H9 (cell line): ENCODE data around the gene SRCAP. TPM values are rescaled to one million over a fixed set of nuclear protein-coding genes. Genes with fewer than 3 reads are reported as not detected.

ENCODE experiments used
- DNase-seq: peaks from one replicate; pipeline ENCODE4 v3.0.0-alpha.2; 2017
- H2AFZ ChIP-seq: one replicate; pipeline ENCODE4 v1.6.1; 2013; ENCODE audit warnings: mild to moderate bottlenecking, low read length, control low read depth, moderate library complexity
- H2AK5ac ChIP-seq: 2 replicates; pipeline ENCODE4 v1.6.1; 2013; ENCODE audit warnings: low read length, control low read depth, mixed read lengths; ENCODE audit not compliant: insufficient read length
- H2BK120ac ChIP-seq: one replicate; pipeline ENCODE4 v1.6.1; 2013; ENCODE audit warnings: low read depth, mild to moderate bottlenecking, low read length, control low read depth, inconsistent platforms; ENCODE audit not compliant: poor library complexity, severe bottlenecking
- H2BK12ac ChIP-seq: 2 replicates; pipeline ENCODE4 v1.6.1; 2013; ENCODE audit warnings: low read length, control low read depth, mixed read lengths, low read depth; ENCODE audit not compliant: insufficient read length
- H2BK15ac ChIP-seq: 2 replicates; pipeline ENCODE4 v1.6.1; 2013; ENCODE audit warnings: low read depth, low read length, control low read depth
- H2BK20ac ChIP-seq: one replicate; pipeline ENCODE4 v1.6.1; 2013; ENCODE audit warnings: low read depth, mild to moderate bottlenecking, low read length, control low read depth, inconsistent platforms; ENCODE audit not compliant: poor library complexity, severe bottlenecking
- H2BK5ac ChIP-seq: 2 replicates; pipeline ENCODE4 v1.6.1; 2013; ENCODE audit warnings: low read length, control low read depth, mixed read lengths; ENCODE audit not compliant: insufficient read length
- H3K14ac ChIP-seq: 2 replicates; pipeline ENCODE4 v1.6.1; 2013; ENCODE audit warnings: low read length, control low read depth; ENCODE audit not compliant: insufficient read depth
- H3K18ac ChIP-seq: 2 replicates; pipeline ENCODE4 v1.6.1; 2013; ENCODE audit warnings: low read depth, mild to moderate bottlenecking, mixed read lengths, low read length, control low read depth; ENCODE audit not compliant: insufficient read length
- H3K23ac ChIP-seq: 2 replicates; pipeline ENCODE4 v1.6.1; 2013; ENCODE audit warnings: low read length, control low read depth, mixed read lengths, low read depth; ENCODE audit not compliant: insufficient read length
- H3K23me2 ChIP-seq: 2 replicates; pipeline ENCODE4 v1.6.1; 2013; ENCODE audit warnings: low read depth, mild to moderate bottlenecking, mixed read lengths, low read length, control low read depth; ENCODE audit not compliant: insufficient read length, poor library complexity, severe bottlenecking
- H3K27ac ChIP-seq: 2 replicates; pipeline ENCODE4 v1.5.1; 2013; ENCODE audit warnings: low read length, control low read depth, mixed read lengths, low read depth; ENCODE audit not compliant: insufficient read length
- H3K27me3 ChIP-seq: 2 replicates; pipeline ENCODE4 v1.6.1; 2013; ENCODE audit warnings: low read length, control low read depth, inconsistent platforms; ENCODE audit not compliant: insufficient read depth
- H3K4ac ChIP-seq: 2 replicates; pipeline ENCODE4 v1.6.1; 2013; ENCODE audit warnings: low read depth, mild to moderate bottlenecking, control low read depth, inconsistent platforms, low read length, moderate library complexity
- H3K4me1 ChIP-seq: 2 replicates; pipeline ENCODE4 v1.6.1; 2013; ENCODE audit warnings: low read length, control low read depth, inconsistent platforms; ENCODE audit not compliant: insufficient read depth
- H3K4me2 ChIP-seq: 2 replicates; pipeline ENCODE4 v1.6.1; 2013; ENCODE audit warnings: low read length, control low read depth, mixed read lengths; ENCODE audit not compliant: insufficient read length, insufficient read depth
- H3K56ac ChIP-seq: 2 replicates; pipeline ENCODE4 v1.6.1; 2013; ENCODE audit warnings: low read depth, mild to moderate bottlenecking, mixed read lengths, low read length, control low read depth; ENCODE audit not compliant: insufficient read length
- H3K79me1 ChIP-seq: 2 replicates; pipeline ENCODE4 v1.6.1; 2013; ENCODE audit warnings: low read depth, mild to moderate bottlenecking, moderate library complexity, low read length, control low read depth, inconsistent platforms; ENCODE audit not compliant: insufficient read depth, poor library complexity, severe bottlenecking
- H3K79me2 ChIP-seq: 2 replicates; pipeline ENCODE4 v1.6.1; 2013; ENCODE audit warnings: low read length, control low read depth, inconsistent platforms; ENCODE audit not compliant: insufficient read depth
- H3K9ac ChIP-seq: 2 replicates; pipeline ENCODE4 v1.6.1; 2013; ENCODE audit warnings: low read length, control low read depth, mixed read lengths; ENCODE audit not compliant: insufficient read length; ENCODE audit errors: extremely low read depth
- H3K9me3 ChIP-seq: one replicate; pipeline ENCODE4 v1.6.1; 2013; ENCODE audit warnings: low read depth, low read length, inconsistent platforms; ENCODE audit not compliant: control insufficient read depth
- H3T11ph ChIP-seq: one replicate; pipeline ENCODE4 v1.6.1; 2013; ENCODE audit warnings: mild to moderate bottlenecking, low read length, control low read depth, inconsistent platforms
- H4K20me1 ChIP-seq: one replicate; pipeline ENCODE4 v1.6.1; 2013; ENCODE audit not compliant: control insufficient read depth, insufficient read length, insufficient read depth
- H4K5ac ChIP-seq: 2 replicates; pipeline ENCODE4 v1.6.1; 2013; ENCODE audit warnings: low read depth, mild to moderate bottlenecking, mixed read lengths, low read length, control low read depth; ENCODE audit not compliant: insufficient read length
- H4K8ac ChIP-seq: replicated peaks from 2 replicates; pipeline ENCODE4 v1.6.1; 2013; ENCODE audit warnings: low read length, control low read depth, mixed read lengths, low read depth; ENCODE audit not compliant: insufficient read length
- H4K91ac ChIP-seq: 2 replicates; pipeline ENCODE4 v1.6.1; 2013; ENCODE audit warnings: low read depth, mild to moderate bottlenecking, moderate library complexity, mixed read lengths, low read length, control low read depth; ENCODE audit not compliant: insufficient read length
- H3K27ac Mint-ChIP-seq, 3 experiments: 2 replicates in 2 of 3; 3 replicates in 1 of 3; pipeline ENCODE4 v1.8.0; 2020 to 2021; ENCODE audit warnings: mixed read lengths in 3 of 3, mild to moderate bottlenecking in 1 of 3, moderate library complexity in 1 of 3
- H3K27me3 Mint-ChIP-seq: 2 replicates; pipeline ENCODE4 v1.8.0; 2021; ENCODE audit warnings: low read depth, mild to moderate bottlenecking, moderate library complexity, mixed read lengths
- H3K36me3 Mint-ChIP-seq, 3 experiments: 2 replicates in 2 of 3; 3 replicates in 1 of 3; pipeline ENCODE4 v1.8.0; 2020 to 2021; ENCODE audit warnings: low read depth in 3 of 3, mixed read lengths in 3 of 3; ENCODE audit not compliant: insufficient read depth in 1 of 3
- H3K4me1 Mint-ChIP-seq, 2 experiments: 2 replicates each; pipeline ENCODE4 v1.8.0; 2020; ENCODE audit warnings: mixed read lengths in 2 of 2
- H3K4me3 Mint-ChIP-seq, 2 experiments: 2 replicates in 1 of 2; 3 replicates in 1 of 2; pipeline ENCODE4 v1.8.0; 2020 to 2021; ENCODE audit warnings: mild to moderate bottlenecking in 2 of 2, mixed read lengths in 2 of 2, moderate library complexity in 1 of 2
- H3K9me3 Mint-ChIP-seq, 2 experiments: 2 replicates in 1 of 2; 3 replicates in 1 of 2; pipeline ENCODE4 v1.8.0; 2020; ENCODE audit warnings: mild to moderate bottlenecking in 2 of 2, mixed read lengths in 2 of 2, moderate library complexity in 1 of 2
- CTCF ChIP-seq: fragments of 200-600 bp; sonication (generic); conservative IDR thresholded peaks from 3 replicates; pipeline ENCODE4 v1.8.0; 2021; ENCODE audit warnings: antibody characterized with exemption, mild to moderate bottlenecking
- WGBS: extraction: QIAGEN DNeasy Blood & Tissue Kit; methylation state at CpG from one replicate; pipeline ENCODE4 v1.1.7; 2013; ENCODE audit warnings: missing lambda C conversion rate, low lambda C conversion rate, mixed read lengths; ENCODE audit not compliant: insufficient read length; ENCODE audit errors: extremely low coverage; 5-methylcytosine and 5-hydroxymethylcytosine counted together
- total RNA-seq: library from RNA; stranded (reverse); gene quantifications from 2 replicates; pipeline ENCODE4 v1.2.1, GENCODE V29; 2021

SRCAP gene
- total RNA-seq, 1 experiment from 2014 or later, result 63.1 TPM

- Histone ChIP-seq H3K23ac (no peak overlapping the region), H2AK5ac (no peak overlapping the region), H3K9me3 (no peaks in the 10 kb centered on the region), H3K4me1 (no peaks in the 10 kb centered on the region), H4K5ac (no peak overlapping the region), H3K79me2 (no peaks in the 10 kb centered on the region), H2BK20ac (no peak overlapping the region), H4K20me1 (no peaks in the 10 kb centered on the region), H2AFZ (no peak overlapping the region), H2BK5ac (no peak overlapping the region), H3K56ac (no peak overlapping the region), H2BK120ac (no peak overlapping the region), H3K27ac (no peak overlapping the region), H4K8ac (no peak overlapping the region), H3K14ac (no peak overlapping the region), H3K4me2 (no peak overlapping the region), H3T11ph (no peak overlapping the region), H3K4ac (no peak overlapping the region), H3K18ac (no peak overlapping the region), H4K91ac (no peak overlapping the region), H3K9ac (no peak overlapping the region), H3K79me1 (no peaks in the 10 kb centered on the region), H2BK12ac (no peak overlapping the region), H3K23me2 (peaks cover 5% of the 10 kb centered on the region), H2BK15ac (no peak overlapping the region), H3K27me3 (peaks cover 28% of the 10 kb centered on the region)
- Mint-ChIP-seq H3K4me1 (no peaks in the 10 kb centered on the region), H3K9me3 (no peaks in the 10 kb centered on the region), H3K4me3 (no peak overlapping the region; a peak in 1 of 5 replicates), H3K27ac (no peak overlapping the region), H3K27me3 (peaks cover 87% of the 10 kb centered on the region), H3K36me3 (peaks cover 25 to 65% (median 49%) of the 10 kb centered on the region in 3 experiments)
- DNase-seq, result no peak
- no peak for TF ChIP-seq CTCF
- no CpG with 5 or more reads among the region's 7 CpGs for WGBS
Observed at GRCh38 chr16:30666681-30667080, 32.3 kb upstream of the SRCAP start.
